Stimulated activated CD4-positive, alpha-beta T cell treated with anti-CD3 and anti-CD28 coated beads, TNF-alpha, amount 100 ng/mL, for 24 hours (primary cell): ENCODE data around the gene ZMYND19.
"Not testable (repeated sequence)": the region's sequence is repeated elsewhere in the genome, so short reads cannot be mapped to it uniquely, and the experiment has no call there.

Source experiments
- DNase-seq, 3 experiments: peaks; one replicate each; pipeline ENCODE4 v3.0.0-alpha.2; 2020; ENCODE audit warnings: low read depth in 3 of 3

The ZMYND19 gene

DNA sequence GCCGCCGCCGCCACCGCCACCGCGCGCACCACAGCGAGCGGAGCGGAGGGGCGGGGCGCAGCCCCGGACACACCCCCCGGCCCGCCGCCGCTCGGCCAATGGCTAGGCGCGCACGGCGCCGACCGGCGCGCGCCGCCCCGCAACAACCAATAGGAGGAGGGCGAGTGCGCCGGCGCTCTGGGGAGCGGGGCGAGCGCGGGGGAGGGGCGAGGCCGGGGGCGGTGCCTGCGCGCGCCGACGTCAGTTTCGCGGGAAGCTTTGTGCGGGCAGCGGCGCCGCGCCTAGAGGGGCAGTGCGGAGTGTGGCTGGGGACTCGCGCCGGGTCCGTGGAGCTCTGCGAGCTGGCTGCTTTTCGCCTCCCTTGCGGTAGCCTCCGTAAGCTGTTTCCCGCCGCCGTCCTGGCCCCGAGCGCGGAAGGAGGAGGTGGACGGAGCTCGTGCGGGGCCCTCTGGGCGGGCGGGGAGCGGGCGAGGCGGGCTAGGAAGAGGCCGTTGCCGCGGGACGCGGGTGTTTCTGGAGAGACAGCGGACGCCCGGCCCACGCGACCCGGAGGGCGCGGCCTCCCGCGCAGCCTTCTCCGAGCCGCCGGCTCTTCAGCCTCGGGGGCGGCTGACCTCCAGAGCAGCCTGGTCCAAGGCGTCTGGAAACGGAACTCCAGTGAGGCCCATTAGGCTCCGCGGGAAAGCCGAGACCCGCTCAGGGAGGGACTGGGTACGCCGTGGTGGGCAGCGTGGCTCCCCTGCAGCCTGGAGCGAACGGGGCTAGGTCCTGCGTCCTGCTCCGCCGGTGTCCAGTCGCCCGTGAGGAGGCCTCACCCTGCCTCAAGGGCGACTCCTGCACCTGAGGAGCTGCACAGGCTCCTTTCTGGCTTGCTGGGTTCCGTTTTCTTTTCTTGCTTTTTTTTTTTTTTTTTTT lies at the start of gene ZMYND19:
Gene ZMYND19 (minus strand): TSS at position 44 of the 915 bp plus-strand sequence. CDS start 249 bp downstream, outside the sequence.
- peak; percentile 78 to 87 (median 84) for DNase-seq

DNA sequence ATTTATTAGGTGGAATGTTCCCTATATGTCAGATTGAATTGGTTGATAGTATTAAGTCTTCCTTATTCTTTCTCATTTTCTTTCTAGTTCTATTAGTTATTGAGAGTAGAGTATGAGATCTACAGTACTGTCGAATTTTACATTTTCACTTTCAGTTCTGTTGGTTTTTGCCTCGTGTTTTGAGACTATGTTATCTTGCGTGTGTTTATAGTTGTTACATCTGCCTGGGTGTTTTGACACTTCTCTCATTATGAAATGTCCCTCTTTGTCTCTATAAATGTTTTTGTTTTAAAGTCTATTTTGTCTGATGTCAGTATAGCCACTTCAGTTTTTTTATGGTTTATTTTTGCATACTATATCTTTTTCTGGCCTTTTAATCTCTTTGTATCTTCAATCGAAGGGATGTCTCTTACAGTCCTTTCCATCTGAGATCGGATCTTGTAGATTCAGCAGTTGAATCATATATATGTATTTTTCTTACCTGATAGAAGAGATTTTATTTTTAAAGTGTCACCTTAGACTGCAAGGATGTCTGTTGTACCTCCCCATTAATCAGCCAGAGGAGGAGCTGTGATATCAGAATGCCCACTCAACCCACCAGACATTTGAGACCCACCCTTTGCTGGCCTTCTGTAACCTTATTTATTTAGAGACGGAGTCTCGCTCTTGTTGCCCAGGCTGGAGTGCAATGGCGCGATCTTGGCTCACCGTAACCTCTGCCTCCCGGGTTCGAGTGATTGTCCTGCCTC lies 49.2 kb upstream of the ZMYND19 start:
- DNase-seq: no peak

DNA sequence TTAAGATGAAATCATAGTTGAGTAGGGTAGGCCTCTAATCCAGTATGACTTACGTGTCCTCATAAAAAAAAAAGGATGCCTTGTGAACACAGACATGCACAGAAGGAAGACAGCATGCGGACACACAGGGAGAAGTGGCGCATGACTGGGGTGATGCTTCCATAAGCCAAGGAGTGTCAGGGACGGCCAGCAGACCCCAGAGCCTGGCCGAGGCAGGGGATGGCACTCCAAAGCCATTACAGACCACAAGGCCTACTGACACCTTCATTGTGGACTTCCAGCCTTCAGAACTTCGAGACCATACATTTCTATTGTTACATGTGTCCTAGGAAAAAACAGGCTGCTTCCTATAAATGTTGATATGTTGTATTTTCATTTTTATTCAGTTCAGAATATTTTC lies 48.4 kb upstream of the ZMYND19 start:
- no peak for DNase-seq

DNA sequence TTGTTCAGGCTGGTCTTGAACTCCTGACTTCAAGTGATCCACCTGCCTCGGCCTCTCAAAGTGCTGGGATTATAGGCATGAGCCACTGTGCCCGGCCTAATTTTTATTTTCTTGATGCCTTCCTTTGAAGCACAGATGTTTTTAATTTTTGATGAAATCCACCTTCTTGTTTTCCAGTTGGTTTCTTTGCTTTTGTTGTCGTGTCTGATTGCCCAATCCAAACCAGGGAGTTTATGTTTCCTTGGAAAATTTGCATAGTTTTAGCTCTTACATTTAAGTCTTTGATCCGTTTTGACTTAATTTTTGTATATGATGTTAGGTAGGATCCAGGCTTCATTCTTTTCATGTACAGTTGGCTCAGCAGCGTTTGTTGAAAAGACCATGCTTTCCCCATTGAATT lies 43.7 kb upstream of the ZMYND19 start:
- no peak for DNase-seq

DNA sequence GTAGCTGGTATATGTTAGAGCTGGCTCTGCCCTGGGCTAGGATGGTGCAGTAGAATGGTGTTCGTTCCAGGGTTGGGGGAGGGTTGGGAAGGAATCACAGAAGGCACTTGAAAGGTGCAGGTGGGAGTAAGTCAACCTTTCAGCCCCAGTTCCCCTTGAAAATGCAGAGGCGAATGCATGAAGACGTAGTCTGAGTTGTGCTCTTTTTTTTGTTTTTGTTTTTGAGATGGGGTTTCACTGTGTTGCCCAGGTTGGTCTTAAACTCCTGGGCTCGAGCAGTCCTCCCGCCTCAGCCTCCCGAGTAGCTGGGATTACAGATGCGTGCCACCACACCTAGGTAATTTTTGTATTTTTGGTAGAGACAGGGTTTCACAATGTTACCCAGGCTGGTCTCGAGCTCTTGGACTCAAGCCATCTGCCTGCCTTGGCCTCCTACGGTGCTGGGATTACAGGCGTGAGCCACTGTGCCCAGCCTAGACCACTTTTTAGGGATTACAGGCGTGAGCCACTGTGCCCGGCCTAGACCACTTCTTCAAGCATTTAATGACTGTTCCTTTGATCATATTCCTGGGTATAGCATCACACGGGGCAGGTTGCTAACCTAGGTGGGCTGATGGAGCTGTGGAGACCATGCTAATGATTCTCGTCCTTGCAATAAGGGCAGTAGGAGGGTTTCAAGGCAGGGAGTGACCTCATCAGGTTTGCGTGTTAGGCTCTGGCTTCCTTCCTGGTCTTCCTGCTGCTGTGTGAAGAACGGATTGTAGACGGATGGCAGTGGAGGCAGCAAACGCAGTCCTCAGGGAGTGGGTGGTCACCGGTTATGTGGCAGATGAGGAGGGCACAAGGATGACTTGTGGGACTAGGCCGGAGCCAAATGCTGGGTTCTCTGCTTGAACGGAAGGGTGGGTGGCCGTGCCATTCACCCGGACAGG lies 42.2 kb upstream of the ZMYND19 start:
- DNase-seq: no peak

DNA sequence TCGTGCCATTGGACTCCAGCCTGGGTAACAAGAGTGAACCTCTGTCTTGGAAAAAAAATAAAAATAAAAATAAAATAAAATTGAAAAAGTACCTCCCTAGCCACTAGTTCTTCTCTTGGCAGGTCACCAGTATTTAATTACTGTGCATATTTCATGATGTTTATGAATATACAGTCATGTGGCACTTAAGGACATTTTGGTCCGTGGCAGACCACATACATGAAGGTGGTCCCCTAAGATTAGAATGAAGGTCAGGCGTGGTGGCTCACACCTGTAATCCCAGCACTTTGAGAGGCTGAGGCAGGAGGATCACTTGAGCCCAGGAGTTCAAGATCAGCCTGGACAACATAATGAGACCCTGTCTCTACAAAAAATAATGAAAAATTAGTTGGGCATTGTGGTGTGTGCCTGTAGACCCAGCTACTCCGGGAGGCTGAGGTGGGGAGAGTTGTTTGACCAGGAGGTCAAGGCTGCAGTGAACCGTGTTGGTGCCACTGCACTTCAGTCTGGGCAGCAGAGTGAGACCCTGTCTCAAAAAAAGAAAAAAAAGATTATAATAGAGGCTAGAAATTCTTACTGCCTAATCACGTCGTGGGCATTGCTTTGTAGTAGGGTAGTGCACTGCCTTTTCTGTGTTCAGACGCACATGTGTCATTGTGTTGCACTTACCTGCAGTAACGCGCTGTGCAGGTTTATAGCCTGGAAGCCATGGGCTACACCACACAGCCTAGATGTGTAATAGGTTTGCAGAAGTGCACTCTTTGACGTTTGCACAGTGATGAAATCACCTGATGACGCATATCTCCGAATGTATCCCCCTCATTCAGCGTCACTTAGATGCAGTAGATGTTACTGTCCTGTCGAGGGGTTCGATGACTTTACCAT lies 41.3 kb upstream of the ZMYND19 start:
- no peak for DNase-seq

DNA sequence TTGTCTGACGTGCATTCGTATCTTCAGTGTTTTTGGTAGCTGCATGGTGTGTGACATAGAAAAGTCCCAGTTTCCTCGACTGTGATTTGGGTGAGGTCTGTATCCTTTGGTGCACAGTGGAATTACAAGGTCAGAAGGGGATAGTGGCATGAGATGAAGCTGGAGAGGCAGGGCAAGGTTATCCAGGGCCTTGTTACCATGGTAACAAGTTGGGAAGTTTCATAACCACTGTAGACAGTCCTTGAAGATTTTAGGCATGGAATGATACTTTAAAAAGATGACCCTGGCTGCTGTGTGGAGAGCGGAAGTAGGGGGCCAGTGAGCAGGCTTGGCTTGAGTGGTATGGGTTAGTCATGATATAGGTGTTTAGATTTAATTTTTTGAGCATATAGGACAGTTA lies 40.4 kb upstream of the ZMYND19 start:
- no peak for DNase-seq

DNA sequence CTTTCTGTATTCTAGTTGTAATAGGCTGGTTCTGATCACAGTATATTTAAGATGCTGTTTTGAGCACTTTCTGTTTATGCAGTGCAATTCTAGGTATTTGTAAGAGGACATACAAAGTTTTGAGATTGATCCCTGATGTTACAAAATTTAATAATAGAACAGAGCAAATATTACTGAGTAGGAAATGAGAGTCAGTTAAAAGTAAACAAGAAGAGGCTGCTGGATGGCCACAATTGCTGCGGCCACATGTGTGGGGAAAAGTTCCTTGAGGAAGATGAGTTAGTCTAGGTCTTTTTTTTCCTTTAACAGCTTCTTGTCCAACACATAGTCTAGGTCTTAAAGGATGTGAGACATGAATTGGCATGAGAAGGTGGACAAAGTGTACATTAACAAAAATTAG lies 39.8 kb upstream of the ZMYND19 start:
- no peak for DNase-seq

DNA sequence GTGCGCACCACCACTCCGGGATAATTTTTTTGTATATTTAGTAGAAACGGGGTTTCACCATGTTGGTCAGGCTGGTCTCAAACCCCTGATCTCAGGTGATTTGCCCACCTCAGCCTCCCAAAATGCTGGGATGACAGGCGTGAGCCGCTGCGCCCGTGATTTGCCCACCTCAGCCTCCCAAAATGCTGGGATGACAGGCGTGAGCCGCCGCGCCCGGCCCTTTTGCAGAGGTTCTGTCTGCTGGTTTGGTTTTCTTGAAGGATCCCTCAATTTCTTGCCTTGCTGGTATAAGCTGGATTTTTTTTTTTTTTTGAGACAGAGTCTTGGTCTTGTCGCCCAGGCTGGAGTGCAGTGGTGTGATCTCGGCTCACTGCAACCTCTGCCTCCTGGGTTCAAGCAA lies 37.1 kb upstream of the ZMYND19 start:
- not testable (repeated sequence) for DNase-seq

DNA sequence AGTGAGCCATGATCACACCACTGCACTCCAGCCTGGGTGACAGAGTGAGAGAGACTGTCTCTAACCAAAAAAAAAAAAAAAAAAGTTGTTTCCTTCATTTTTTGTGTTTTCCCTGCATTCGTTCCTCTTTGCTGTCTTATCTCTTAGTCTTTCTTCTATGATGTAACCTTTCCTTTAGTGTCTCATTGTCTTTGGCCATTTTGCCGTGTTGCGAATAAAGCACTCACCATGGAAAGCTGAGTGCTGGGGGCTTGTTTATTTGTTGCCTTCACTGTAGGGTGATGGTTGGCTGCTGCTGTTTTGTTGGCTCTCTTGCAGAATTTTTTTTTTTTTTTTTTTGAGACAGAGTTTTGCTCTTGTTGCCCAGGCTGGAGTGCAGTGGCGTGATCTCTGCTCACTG lies 36.2 kb upstream of the ZMYND19 start:
- no peak for DNase-seq

DNA sequence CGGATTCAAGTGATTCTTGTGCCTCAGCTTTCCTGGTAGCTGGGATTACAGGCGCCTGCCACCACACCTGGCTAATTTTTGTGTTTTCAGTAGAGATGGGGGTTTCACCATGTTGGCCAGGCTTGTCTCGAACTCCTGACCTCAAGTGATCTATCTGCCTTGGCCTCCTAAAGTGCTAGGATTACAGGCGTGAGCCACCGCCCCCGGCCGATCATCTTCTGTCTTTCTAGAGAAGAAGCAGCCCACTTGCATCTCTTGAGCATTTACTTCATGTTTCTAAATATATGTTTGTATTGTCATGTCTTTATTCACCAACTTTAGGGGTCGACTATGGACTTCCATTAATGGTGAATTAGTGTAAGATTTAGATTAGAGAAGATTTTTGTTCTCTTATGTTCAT lies 31.9 kb upstream of the ZMYND19 start:
- not testable (repeated sequence) for DNase-seq

DNA sequence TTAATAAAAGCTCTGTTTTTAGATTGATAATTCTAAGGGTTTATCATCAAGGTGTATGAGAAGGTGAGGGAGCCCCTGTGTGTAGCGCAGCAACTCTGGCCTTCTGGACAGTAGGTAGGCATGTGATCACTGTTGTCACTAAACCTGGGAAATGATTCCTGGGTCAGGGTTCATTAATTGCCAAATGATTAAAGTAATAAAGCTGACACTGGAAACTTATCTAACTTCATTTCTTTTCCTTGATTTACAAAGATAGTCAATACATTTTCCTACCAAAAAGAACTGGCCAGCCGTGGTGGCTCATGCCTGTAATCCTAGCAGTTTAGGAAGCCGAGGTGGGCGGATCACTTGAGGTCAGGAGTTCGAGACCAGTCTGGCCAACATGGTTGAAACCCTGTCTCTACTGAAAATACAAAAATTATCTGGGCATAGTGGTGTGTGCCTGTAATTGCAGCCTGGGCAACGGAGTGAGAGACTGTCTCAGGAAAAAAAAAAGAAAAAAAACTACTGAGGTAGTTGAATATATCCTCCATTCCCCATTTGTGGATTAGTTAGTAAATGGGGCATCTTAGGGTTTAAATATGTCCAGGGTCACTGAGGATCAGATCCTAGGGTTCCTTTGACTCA lies 30.9 kb upstream of the ZMYND19 start:
- no peak for DNase-seq

DNA sequence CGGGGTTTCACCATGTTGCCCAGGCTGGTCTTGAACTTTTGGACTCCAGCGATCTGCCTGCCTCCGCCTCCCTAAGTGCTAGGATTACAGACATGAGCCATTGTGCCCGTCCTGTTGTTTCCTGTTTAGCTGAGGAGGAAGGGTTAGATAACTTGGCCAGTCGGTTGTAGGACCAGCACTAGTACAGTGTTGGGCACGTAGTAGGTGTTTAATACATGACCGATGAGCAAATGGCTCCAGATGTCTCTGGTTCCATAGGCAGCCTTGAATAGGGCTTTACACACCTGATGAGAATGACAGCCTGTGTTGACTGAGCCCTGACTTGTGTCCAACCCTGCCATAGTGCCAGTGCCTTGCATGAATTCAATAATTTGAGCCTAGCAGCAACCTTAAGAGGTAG lies 30.3 kb upstream of the ZMYND19 start:
- DNase-seq: no peak

DNA sequence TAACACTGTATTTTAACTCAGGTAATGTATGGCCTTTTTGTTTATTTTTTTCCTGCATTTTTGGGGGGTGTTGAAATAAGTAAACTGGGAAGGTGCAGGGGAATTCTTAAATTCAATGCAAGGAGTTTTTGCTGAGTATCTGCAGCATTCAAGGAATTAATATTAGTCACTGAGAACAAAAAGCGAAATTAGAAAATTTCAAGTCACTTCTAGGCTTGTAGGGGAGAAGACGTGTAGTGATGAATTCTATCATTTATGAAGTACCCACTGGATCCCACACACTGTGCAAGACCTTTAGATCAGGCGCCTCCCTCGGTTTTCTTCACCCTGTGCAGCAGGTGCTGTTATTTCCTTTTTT lies 29.7 kb upstream of the ZMYND19 start:
- DNase-seq: no peak

DNA sequence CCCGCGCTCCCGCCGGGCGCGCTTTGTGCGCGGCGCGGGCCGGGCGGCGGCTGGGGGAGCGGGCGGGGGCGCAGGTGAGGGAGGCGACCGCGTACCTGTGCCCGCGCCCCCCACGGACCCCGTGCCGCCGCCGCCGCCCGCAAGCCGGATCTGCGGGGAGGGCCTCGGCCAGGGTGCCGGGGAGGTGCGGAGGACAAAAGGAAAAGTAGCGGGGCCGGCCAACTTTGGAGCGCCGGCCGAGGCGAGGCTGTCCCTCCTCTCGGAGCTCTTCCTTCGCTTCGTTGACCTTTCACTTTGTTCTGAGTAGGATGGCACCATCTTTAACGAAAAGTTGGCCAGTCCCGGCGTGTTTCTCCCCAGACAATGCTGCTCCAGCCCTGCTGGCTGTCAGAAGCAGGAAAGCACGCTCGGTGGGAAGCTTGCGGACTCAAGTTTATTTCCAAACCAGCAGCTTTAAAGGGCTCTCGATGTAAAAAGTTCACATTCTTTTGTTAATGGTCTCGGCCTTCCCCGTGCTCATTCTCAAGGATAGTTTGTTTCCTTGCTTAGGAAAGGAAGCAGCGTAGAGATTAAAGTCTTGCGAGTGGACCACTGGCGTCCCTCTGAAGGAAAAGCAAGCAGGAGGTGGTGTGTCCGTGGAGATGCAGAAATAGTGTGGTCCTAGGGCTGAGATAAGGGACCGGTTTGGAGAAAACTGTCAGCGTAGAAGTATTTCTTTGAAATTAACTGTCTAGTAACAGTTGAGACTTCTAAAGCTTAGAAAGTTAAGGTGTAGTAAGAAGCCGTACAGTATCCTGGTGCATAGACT lies 29.1 kb upstream of the ZMYND19 start:
- no peak for DNase-seq

DNA sequence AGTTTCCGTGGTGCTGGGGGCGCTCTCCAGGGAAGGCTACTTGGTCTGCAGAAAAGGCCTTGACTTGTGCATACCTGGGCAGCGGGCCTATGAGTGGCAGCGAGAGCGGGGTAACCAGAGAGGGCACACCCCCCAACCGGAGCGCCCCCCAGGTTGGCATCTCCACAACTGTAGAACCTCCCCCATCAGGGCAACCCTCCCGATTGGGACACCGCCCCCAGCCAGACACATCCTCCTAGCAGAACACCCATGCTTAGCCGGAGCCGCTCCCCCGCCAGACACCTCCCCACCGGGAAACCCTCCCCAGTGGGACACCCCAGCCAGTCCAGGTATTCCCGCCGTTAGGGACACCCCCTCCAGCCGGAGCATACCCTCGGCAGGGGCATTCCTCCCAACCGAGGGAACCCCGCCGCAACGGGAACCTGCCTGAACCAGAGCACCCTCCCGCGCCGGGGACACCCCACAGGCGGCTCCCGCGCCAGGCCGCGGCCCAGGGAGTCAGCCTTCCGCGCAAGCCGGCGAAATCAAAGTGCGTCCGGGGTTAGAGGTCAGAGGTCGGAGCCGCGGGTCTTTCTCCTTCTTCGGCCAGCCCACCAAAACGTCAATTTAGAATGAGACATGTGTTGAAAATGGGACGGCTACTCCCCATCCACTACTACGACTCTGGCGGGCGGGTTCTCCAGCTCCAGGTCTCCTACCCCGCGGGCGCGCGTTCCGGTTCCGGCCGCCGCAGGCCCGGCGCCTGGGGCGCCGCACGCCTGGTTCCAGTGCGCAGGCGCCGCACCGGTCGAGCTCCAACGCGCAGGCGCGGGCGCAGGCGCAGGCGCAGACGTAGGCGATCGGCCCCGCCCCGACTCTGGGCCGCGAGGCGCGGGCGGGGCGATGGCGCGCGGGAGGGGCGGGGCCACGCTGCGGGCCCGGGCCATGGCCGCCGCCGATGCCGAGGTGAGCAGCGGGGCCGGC lies 28.1 kb upstream of the ZMYND19 start, which contains the start of gene EHMT1:
Gene EHMT1 (plus strand): TSS at position 901 of the 963 bp plus-strand sequence. CDS start 24 bp downstream, at position 925.
- peak; percentile 75 to 84 (median 83) for DNase-seq

DNA sequence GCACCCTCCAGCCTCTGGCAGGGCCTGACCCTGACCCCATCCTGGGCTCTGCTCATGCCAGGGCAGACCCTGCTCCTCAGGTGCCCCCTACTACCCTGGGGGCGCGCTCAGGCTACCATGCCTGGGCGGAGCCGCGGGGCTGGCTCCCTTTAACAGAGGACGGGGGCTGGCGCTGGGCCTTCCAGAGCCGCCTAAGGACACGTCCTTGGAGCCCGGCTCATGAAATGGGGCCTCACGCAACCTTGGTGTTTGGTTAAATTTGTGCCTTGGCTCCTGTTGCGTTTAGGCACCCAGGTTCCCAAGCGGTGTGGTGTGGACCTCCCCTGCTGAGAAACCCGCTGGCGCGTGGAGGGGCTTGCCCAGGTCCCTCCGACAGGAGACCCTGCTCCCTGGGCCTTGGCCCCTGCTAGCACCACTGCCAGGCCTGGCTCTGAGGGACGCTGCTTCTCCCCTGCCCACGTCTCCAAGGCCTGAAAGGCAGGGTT lies 25.1 kb upstream of the ZMYND19 start:
- DNase-seq: no peak
